Measurements from ENCODE around the gene SMTN.
"Not testable (repeated sequence)": the region's sequence is repeated elsewhere in the genome, so short reads cannot be mapped to it uniquely, and the experiment has no call there.

Gene SMTN

GRCh38 chr22:31091106-31091975 lies 10.2 kb downstream of the SMTN start:
- no peak for DNase-seq

DNA sequence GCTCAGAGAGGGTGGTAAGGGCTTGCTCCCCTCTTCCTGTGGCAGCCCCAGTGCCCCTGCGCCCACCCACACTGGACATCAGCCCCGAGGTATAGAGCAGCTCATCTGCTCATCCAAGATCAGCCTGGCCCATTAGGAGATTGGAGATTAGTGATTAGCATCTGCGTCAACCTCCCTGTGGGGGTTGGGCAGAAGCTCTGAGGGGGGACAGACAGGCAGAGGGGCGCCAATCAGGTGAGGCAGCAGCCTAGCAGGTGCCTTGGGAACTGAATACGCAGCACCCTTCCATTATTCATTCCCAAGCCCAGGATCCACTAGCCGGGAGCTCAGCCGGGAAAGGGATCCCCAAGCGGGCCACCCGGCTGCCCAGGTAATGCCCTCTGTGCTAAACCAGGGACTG lies 11.0 kb downstream of the SMTN start:
- DNase-seq = no peak

DNA sequence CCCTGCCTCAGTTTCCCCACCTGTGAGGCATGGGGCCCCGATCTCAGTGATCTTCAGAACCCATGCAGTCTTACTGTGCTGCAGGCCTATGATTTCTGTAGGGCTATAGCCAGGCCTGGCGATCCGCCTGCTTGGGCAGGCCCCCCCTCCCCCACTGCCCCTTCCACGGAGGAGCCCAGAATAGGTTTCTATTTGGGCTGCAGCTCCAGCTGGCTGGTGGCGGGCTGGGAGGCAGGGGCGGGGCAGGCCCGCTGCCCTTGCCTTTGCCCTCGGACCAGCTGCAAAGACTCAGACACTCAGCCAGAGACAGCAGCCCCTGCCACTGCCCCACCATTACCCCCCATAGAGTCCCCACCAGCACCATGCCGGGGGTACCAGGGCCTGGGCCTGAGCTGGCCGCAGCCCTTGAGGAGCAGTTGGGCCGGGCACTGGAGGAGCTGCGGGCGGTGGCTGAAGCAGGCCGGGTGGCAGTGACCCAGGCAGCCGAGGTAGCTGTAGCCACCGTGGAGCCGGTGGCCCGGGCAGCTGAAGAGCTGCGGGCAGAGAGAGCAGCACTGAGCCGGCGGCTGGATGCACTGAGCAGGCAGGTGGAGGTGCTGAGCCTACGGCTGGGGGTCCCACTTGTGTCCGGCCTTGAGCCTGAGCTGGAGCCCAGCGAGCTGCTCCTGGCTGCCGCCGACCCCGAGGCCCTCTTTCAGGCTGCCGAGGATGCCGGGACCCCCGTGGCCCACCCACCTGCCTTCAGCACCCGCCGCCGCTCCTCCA lies 12.2 kb downstream of the SMTN start:
- DNase-seq = no peak

- DNase-seq = no peak
Observed at GRCh38 chr22:31094021-31094551, 13.0 kb downstream of the SMTN start.

GRCh38 chr22:31094741-31095140 lies 13.6 kb downstream of the SMTN start:
- DNase-seq = no peak

DNA sequence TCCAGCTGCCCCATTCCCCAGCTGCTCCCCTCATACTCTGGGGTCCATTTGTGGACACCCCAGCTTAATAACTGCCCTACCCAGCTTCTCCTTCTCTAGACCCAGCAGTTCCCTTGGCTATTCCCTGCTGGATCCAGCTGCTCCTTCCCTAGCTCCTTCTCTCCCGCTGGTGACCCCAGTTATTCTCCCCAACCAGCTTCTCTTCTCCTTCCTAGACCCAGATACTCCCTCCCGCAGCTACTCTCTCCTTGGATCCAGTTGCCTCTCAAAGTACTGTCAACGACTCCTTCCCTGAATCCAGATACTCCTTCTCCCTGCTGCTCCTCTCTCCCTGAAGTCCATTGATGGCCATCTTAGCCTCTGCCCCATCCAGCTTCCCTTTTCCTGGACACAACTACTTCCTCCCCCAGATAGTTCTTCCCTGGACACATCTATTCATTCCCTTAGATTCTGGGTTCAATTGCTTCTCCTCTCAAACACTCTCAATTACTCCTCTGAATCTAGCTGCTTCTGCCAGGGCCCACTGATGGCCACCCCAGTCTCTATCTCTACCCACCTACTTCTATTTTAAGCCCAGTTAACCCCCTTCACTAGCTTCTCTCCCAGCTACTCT lies 14.6 kb downstream of the SMTN start:
- DNase-seq = no peak

DNA sequence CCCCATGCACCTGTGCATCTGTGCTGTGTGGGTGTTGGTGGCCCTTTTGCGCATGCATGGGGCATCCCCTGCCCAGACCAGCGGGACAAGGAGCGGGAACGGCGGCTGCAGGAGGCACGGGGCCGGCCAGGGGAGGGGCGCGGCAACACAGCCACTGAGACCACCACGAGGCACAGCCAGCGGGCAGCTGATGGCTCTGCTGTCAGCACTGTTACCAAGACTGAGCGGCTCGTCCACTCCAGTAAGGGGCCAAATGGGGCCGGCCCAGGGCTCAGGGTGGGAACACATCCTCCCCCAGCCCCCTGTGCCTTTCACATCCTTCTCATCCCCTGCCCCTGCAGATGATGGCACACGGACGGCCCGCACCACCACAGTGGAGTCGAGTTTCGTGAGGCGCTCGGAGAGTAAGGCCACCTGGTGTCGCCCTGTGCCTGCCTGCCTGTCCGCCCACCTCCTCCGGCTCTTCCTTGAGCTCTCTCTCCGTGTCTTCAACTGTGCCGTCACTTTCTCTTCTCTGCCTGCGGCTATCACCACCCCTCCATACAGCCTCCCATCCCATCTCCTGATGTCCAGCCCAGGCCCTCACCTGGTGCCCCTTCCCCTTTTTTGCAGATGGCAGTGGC lies 15.7 kb downstream of the SMTN start:
- DNase-seq = no peak

- not testable (repeated sequence) for DNase-seq
Observed at GRCh38 chr22:31097539-31097938, 16.4 kb downstream of the SMTN start.

GRCh38 chr22:31097941-31098631 lies 17.0 kb downstream of the SMTN start:
- DNase-seq = no peak

DNA sequence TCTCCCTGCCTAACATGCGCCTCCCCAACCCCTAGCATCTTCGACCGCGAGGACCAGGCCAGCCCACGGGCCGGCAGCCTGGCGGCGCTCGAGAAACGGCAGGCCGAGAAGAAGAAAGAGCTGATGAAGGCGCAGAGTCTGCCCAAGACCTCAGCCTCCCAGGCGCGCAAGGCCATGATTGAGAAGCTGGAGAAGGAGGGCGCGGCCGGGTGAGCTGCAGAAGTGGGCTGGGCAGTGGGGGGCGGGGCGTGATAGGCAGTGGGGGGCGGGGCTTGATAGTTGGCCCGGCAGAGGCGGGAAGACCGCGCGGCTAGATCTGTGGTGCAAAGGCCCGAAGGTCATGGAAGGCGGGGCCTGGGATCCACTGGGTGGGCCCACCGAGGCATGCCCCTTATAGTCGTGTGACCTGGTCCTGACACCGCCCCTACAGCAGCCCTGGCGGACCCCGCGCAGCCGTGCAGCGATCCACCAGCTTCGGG lies 17.6 kb downstream of the SMTN start:
- no peak for DNase-seq

GRCh38 chr22:31099386-31099785 lies 18.3 kb downstream of the SMTN start:
- no peak for DNase-seq

GRCh38 chr22:31099841-31100761 lies 19.0 kb downstream of the SMTN start:
- no peak for DNase-seq

- no peak for DNase-seq
Observed at GRCh38 chr22:31100762-31101525, 19.8 kb downstream of the SMTN start.

GRCh38 chr22:31102441-31103081 lies 21.4 kb downstream of the SMTN start:
- peak; percentile 92 for DNase-seq

- DNase-seq = no peak
Observed at GRCh38 chr22:31103111-31103510, 22.0 kb downstream of the SMTN start.

GRCh38 chr22:31103899-31104694 lies 23.0 kb downstream of the SMTN start:
- DNase-seq = no peak

- DNase-seq = no peak
Observed at GRCh38 chr22:31104869-31105268, 23.8 kb downstream of the SMTN start.

GRCh38 chr22:31105282-31105929 lies 24.3 kb downstream of the SMTN start:
- no peak for DNase-seq

Measured in EL (cell line).